B cell (primary cell): Measurements from ENCODE around the gene ABCA12. TPM values are rescaled to one million over a fixed set of nuclear protein-coding genes. Genes with fewer than 3 reads are reported as not detected.

Source experiments
- ATAC-seq: fragments of 200-7000 bp; cut with Tn5 transposase; one replicate; pipeline ENCODE4 v1.10.0; 2021; ENCODE audit warnings: low read depth, mild to moderate bottlenecking, moderate number of reproducible peaks, moderate library complexity
- CTCF ChIA-PET: fragments of 350-600 bp; sonication (Branson Sonifier 250); formaldehyde crosslinking; loops from one replicate; lab custom pipeline; 2021; ENCODE audit warnings: antibody characterized with exemption, inconsistent platforms; lab: Charles Lee
- POLR2A ChIA-PET: fragments of 350-600 bp; sonication (Branson Sonifier 250); formaldehyde crosslinking; loops from one replicate; lab custom pipeline; 2021; ENCODE audit warnings: antibody characterized with exemption; lab: Charles Lee
- DNase-seq: peaks from one replicate; pipeline ENCODE4 v3.0.0; 2013
- H2AFZ ChIP-seq: 2 replicates; pipeline ENCODE4 v1.6.1; 2012; ENCODE audit warnings: mild to moderate bottlenecking, low read depth, low read length; ENCODE audit not compliant: insufficient read depth, poor library complexity, severe bottlenecking
- H3K27ac ChIP-seq, 2 donors: 1 replicate in 1 of 2; 2 replicates in 1 of 2; pipeline ENCODE4 v1.5.1; 2012 to 2013; ENCODE audit warnings: low read length in 2 of 2, mild to moderate bottlenecking in 2 of 2, moderate library complexity in 1 of 2
- H3K27me3 ChIP-seq, 4 experiments: fragments of 200-600 bp in 1 of 4; sonication (generic) in 1 of 4; replicated peaks in 1 of 4; 1 replicate in 2 of 4; 2 replicates in 2 of 4; pipeline versions ENCODE4 v1.6.1 to v1.7.0; 2013 to 2016; ENCODE audit warnings: low read length in 3 of 4, mild to moderate bottlenecking in 2 of 4, mixed read lengths in 1 of 4, moderate library complexity in 1 of 4; ENCODE audit not compliant: insufficient read depth in 4 of 4, control insufficient read depth in 3 of 4; ENCODE audit errors: control extremely low read depth in 1 of 4
- H3K36me3 ChIP-seq, 2 experiments: replicated peaks in 1 of 2; 1 replicate in 1 of 2; 2 replicates in 1 of 2; pipeline versions ENCODE4 v1.6.1 to v1.7.1; 2013; ENCODE audit warnings: low read length in 1 of 2; ENCODE audit not compliant: insufficient read depth in 2 of 2, control insufficient read depth in 1 of 2; ENCODE audit errors: control extremely low read depth in 1 of 2, extremely low read depth in 1 of 2
- H3K4me1 ChIP-seq, 2 donors: fragments of 200-600 bp in 1 of 2; sonication (generic) in 1 of 2; 1 replicate in 1 of 2; 2 replicates in 1 of 2; pipeline versions ENCODE4 v1.5.1 to v1.6.1; 2013 to 2017; ENCODE audit warnings: low read length in 2 of 2; ENCODE audit not compliant: control insufficient read depth in 2 of 2, insufficient read depth in 2 of 2
- H3K4me2 ChIP-seq: replicated peaks from 2 replicates; pipeline ENCODE3; 2012; ENCODE audit warnings: mild to moderate bottlenecking, low read depth, low read length; ENCODE audit not compliant: poor library complexity, severe bottlenecking
- H3K4me3 ChIP-seq, 5 experiments: fragments of 200-600 bp in 1 of 5; sonication (generic) in 1 of 5; 1 replicate in 3 of 5; 2 replicates in 2 of 5; pipeline versions ENCODE4 v1.5.1 to v1.7.0; 2011 to 2016; ENCODE audit warnings: low read length in 4 of 5, mild to moderate bottlenecking in 4 of 5, low read depth in 2 of 5, control low read depth in 1 of 5, moderate library complexity in 1 of 5; ENCODE audit not compliant: insufficient read depth in 1 of 5; ENCODE audit errors: control extremely low read depth in 1 of 5, extremely low read depth in 1 of 5
- H3K79me2 ChIP-seq: fragments of 200-600 bp; sonication (generic); one replicate; pipeline ENCODE4 v1.6.0; 2016; ENCODE audit warnings: low read length; ENCODE audit not compliant: control insufficient read depth, insufficient read depth
- H3K9ac ChIP-seq: fragments of 200-600 bp; sonication (generic); 2 replicates; pipeline ENCODE4 v1.6.1; 2017; ENCODE audit warnings: mild to moderate bottlenecking, low read length, moderate library complexity
- H3K9me3 ChIP-seq, 3 donors: one replicate each; pipeline versions ENCODE4 v1.6.1 to v1.7.1; 2013; ENCODE audit warnings: low read length in 2 of 3; ENCODE audit not compliant: control insufficient read depth in 2 of 3, insufficient read depth in 1 of 3; ENCODE audit errors: control extremely low read depth in 1 of 3
- H4K20me1 ChIP-seq: 2 replicates; pipeline ENCODE4 v1.6.0; 2012; ENCODE audit warnings: mild to moderate bottlenecking, low read length; ENCODE audit not compliant: insufficient read depth, control insufficient read depth, poor library complexity, severe bottlenecking
- H3K27ac Mint-ChIP-seq: one replicate; pipeline ENCODE4 v1.8.0; 2021; ENCODE audit warnings: mixed read lengths
- H3K27me3 Mint-ChIP-seq: one replicate; pipeline ENCODE4 v1.8.0; 2021; ENCODE audit warnings: mixed read lengths
- H3K4me1 Mint-ChIP-seq: one replicate; pipeline ENCODE4 v1.8.0; 2021; ENCODE audit warnings: mixed read lengths
- H3K4me3 Mint-ChIP-seq: one replicate; pipeline ENCODE4 v1.8.0; 2021; ENCODE audit warnings: mixed read lengths
- H3K9me3 Mint-ChIP-seq: one replicate; pipeline ENCODE4 v1.8.0; 2022; ENCODE audit warnings: mixed read lengths; ENCODE audit not compliant: insufficient read depth
- EZH2 ChIP-seq: IDR thresholded peaks from 2 replicates; pipeline ENCODE4 v1.6.1; 2012; ENCODE audit warnings: borderline replicate concordance, low read depth, mild to moderate bottlenecking, moderate library complexity, low read length; ENCODE audit not compliant: insufficient read depth, poor library complexity, severe bottlenecking
- WGBS: methylation state at CpG from one replicate; pipeline ENCODE4 v1.1.5; 2013; ENCODE audit warnings: missing lambda C conversion rate; ENCODE audit not compliant: insufficient coverage; 5-methylcytosine and 5-hydroxymethylcytosine counted together
- intact Hi-C: fragments of 100-400 bp; cut with micrococcal nuclease; formaldehyde crosslinking; loops from one replicate; pipeline ENCODE4 v1.10.0; 2022
- polyA plus RNA-seq: library from polyadenylated mRNA; depleted of rRNA; stranded (reverse); fragments of >200 nt; gene quantifications from 2 replicates; pipeline ENCODE4 v1.2.3, GENCODE V29; 2012
- total RNA-seq, 2 donors: library from RNA; stranded (reverse); fragments of 120-200 nt in 1 of 2; gene quantifications; 1 replicate in 1 of 2; 2 replicates in 1 of 2; pipeline versions ENCODE4 v1.2.3 to v1.2.4, GENCODE V29; 2013 to 2022
- TF ChIP-seq, protein P1 (sequence below): fragments of 200-600 bp; IDR thresholded peaks from one replicate; pipeline ENCODE4 v1.8.0; 2022; ENCODE audit warnings: antibody characterized with exemption, mild to moderate bottlenecking

Gene ABCA12
- total and polyA plus RNA-seq, 2 donors (not counting 1 experiment from before 2014, with no cell fraction given), result not detected

DNA sequence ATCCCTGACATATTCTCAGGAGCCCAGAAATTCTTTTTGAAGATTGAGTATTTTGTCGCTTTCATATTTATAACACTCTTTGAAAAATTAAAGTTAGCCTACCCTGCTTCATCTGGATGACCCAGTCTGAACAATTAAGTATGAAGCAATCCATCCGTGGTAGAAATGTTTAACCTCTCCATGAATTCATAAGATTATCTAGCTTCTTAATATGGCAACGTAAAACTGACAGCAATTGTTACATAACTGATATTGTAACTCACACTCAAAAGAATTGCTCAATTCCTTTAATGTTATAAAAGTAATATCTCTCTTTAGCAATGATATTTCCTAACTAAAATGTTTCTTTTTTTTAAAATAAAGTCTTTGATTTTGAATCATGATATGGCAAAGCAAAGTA is 7.2 kb upstream of the ABCA12 start:
- Histone ChIP-seq H3K4me2 (no peak overlapping the region), H3K79me2 (no peaks in the 10 kb centered on the region), H3K9ac (no peak overlapping the region), H3K27me3 (no peaks in the 10 kb centered on the region), H3K4me3 (no peak overlapping the region), H3K9me3 (no peaks in the 10 kb centered on the region), H3K4me1 (no peaks in the 10 kb centered on the region), H3K27ac (no peak overlapping the region), H4K20me1 (no peaks in the 10 kb centered on the region), H2AFZ (no peak overlapping the region), H3K36me3 (no peaks in the 10 kb centered on the region)
- Mint-ChIP-seq H3K27ac (no peak overlapping the region), H3K27me3 (no peaks in the 10 kb centered on the region), H3K9me3 (no peaks in the 10 kb centered on the region), H3K4me1 (no peaks in the 10 kb centered on the region), H3K4me3 (no peak overlapping the region)
- WGBS, result 67% methylated on average over 1 of the region's 3 CpGs
- intact Hi-C loops, result no loop called here
- ATAC-seq (no peak), DNase-seq (no peak)
- no peak for TF ChIP-seq EZH2
- TF ChIP-seq, protein P1, sequence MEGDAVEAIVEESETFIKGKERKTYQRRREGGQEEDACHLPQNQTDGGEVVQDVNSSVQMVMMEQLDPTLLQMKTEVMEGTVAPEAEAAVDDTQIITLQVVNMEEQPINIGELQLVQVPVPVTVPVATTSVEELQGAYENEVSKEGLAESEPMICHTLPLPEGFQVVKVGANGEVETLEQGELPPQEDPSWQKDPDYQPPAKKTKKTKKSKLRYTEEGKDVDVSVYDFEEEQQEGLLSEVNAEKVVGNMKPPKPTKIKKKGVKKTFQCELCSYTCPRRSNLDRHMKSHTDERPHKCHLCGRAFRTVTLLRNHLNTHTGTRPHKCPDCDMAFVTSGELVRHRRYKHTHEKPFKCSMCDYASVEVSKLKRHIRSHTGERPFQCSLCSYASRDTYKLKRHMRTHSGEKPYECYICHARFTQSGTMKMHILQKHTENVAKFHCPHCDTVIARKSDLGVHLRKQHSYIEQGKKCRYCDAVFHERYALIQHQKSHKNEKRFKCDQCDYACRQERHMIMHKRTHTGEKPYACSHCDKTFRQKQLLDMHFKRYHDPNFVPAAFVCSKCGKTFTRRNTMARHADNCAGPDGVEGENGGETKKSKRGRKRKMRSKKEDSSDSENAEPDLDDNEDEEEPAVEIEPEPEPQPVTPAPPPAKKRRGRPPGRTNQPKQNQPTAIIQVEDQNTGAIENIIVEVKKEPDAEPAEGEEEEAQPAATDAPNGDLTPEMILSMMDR, result no peak
- POLR2A ChIA-PET, result no interaction called here
- CTCF ChIA-PET, result no interaction called here

DNA sequence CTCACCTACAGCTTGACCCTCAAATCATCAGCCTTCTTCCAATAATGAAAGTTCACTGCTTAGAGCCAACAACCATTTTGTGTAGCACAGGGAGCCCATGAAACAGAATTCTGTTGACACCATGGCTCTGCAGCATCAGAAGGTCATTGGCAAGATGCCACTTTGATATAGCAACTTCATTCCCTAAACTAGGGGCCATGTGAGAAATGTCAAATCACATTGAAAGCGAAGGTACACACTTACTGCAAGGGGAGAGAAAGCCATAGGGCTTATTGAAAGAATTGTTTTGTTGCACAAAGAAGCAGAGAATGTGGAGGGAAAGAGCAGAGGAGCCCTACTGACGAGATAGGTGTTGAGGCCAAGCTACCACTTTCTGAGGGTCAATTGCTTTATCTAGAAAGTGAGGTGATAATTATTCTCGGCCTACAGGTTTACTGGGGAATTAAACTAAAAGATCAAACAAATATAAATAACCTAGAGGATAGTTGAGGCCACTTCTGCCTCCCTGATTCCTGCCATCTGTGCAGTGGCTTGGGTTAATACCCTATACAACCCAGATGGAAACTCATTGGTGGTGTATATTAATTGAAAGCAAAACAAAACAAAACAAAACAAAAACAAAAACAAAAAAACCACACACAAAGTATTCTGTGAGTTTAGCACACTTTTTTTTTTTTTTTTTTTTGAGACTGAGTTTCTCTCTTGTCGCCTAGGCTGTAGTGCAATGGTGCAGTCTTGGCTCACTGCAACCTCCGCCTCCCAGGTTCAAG is 5.9 kb upstream of the ABCA12 start:
- H3K4me3 Mint-ChIP-seq, result no peak overlapping the region
- H3K36me3 ChIP-seq, result no peaks in the 10 kb centered on the region
- no peaks in the 10 kb centered on the region for H4K20me1 ChIP-seq
- no peak overlapping the region for H3K9ac ChIP-seq
- no peaks in the 10 kb centered on the region for H3K4me1 ChIP-seq
- TF ChIP-seq, protein P1, result no peak
- TF ChIP-seq EZH2, result no peak
- H3K27ac Mint-ChIP-seq, result no peak overlapping the region
- H3K27me3 ChIP-seq, result no peaks in the 10 kb centered on the region
- no peak for ATAC-seq
- no peaks in the 10 kb centered on the region for H3K9me3 ChIP-seq
- CTCF ChIA-PET, result no interaction called here
- H3K4me2 ChIP-seq, result no peak overlapping the region
- intact Hi-C loops, result no loop called here
- POLR2A ChIA-PET, result no interaction called here
- H3K4me3 ChIP-seq, result no peak overlapping the region
- H3K4me1 Mint-ChIP-seq, result no peaks in the 10 kb centered on the region
- no peaks in the 10 kb centered on the region for H3K9me3 Mint-ChIP-seq
- no peak for DNase-seq
- no peak overlapping the region for H3K27ac ChIP-seq
- 87% methylated on average over 4 of the region's 5 CpGs for WGBS
- no peaks in the 10 kb centered on the region for H3K27me3 Mint-ChIP-seq
- no peaks in the 10 kb centered on the region for H3K79me2 ChIP-seq
- H2AFZ ChIP-seq, result no peak overlapping the region
